HFF-Myc (cell line): Measurements from ENCODE around the gene LSAMP.

Source experiments
- DNase-seq: peaks from one replicate; pipeline ENCODE4 v3.0.0-alpha.2; 2011; ENCODE audit warnings: low read depth; ENCODE audit errors: extremely low read depth
- H3K4me3 ChIP-seq: replicated peaks from 2 replicates; pipeline ENCODE4 v1.5.1; 2011; ENCODE audit warnings: low read depth, mild to moderate bottlenecking, control low read depth, low read length
- TF ChIP-seq, protein P1 (sequence below): IDR thresholded peaks from 2 replicates; pipeline ENCODE4 v1.5.1; 2012; ENCODE audit warnings: mild to moderate bottlenecking, low read depth, low read length, control low read depth; ENCODE audit errors: missing control alignments

The LSAMP gene

DNA sequence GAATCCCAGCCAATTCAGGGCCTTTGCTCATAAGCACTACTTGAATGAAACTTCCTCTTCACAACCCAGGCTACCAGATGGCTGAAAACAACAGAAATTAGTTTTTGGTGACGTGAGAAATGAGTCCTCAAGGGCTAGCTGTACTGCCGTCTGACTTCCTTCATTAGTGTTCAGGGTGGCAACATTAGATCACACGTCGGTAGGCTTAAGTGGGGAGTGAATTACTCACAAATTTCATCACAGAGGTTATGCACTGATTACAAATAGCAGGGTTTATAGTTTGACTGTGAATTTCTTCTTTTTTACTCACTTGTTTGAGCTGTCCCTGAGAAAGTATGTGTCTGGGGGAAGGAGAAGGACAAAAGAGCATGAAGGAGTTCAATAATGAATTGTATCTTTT, 424.8 kb downstream of the LSAMP start:
- TF ChIP-seq, protein P1, sequence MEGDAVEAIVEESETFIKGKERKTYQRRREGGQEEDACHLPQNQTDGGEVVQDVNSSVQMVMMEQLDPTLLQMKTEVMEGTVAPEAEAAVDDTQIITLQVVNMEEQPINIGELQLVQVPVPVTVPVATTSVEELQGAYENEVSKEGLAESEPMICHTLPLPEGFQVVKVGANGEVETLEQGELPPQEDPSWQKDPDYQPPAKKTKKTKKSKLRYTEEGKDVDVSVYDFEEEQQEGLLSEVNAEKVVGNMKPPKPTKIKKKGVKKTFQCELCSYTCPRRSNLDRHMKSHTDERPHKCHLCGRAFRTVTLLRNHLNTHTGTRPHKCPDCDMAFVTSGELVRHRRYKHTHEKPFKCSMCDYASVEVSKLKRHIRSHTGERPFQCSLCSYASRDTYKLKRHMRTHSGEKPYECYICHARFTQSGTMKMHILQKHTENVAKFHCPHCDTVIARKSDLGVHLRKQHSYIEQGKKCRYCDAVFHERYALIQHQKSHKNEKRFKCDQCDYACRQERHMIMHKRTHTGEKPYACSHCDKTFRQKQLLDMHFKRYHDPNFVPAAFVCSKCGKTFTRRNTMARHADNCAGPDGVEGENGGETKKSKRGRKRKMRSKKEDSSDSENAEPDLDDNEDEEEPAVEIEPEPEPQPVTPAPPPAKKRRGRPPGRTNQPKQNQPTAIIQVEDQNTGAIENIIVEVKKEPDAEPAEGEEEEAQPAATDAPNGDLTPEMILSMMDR: no peak
- DNase-seq: no peak
- no peak overlapping the region for H3K4me3 ChIP-seq

DNA sequence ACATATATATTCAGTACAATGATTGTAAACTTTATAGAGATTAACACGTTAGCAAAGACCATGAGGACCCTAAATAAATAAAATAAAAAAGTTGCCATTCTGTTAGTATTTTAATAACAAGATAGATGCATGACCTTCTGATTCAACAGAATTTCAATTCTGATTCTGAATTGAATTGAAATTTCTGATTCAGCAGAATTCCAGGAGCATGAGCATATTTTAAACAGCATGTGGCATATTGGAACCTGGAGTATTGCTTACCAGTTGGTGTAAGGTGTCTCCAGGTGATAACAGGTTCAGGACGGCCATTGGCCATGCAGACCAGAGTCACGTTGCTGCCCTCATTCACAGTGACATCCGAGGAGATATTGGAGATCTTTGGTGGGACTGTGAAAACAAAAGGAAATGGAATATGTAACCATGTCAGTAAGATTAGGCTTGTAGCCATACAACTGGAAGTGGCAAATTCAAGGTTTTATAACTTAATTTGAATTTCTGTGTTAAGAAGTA, 426.0 kb downstream of the LSAMP start:
- no peak overlapping the region for H3K4me3 ChIP-seq
- TF ChIP-seq, protein P1: no peak
- DNase-seq: no peak

DNA sequence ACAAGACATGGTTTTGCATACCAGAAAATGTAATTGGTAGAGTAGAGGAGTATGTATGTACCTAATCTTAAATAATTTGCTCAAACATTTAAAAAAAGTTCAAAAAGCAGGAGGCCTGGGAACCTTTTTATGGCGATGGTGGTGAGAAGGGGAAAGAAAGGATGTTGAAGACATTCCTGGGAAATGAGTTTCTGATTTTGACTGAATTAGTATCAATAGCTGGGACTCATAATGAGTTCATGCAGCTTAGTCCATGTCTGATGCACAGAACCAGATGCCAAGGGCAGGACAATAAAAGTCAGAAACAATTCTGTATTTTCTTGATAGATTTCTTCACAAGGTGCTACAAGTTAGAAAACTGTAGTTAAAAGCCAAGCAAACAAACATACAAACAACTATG, 426.6 kb downstream of the LSAMP start:
- H3K4me3 ChIP-seq: no peak overlapping the region
- no peak for DNase-seq
- TF ChIP-seq, protein P1: no peak

DNA sequence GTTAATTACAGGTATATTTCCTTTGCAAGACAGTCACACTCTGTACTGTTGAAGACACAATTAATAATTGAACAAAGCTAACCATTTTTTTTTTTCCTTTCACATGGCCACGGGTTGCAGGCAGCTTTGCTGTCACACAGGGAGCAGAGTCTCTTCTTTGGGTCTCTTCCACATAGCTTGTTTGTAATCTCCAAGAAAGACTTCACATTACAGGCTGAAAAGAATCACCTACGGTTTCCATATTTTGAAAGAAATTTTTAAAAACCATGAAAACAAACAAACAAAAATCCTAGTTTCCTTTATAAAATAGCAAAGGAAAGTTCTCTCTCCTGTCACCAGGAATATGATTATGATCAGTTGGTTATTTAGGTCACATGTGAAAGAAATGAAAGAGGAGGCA, 429.4 kb downstream of the LSAMP start:
- H3K4me3 ChIP-seq: no peak overlapping the region
- TF ChIP-seq, protein P1: no peak
- DNase-seq: no peak

DNA sequence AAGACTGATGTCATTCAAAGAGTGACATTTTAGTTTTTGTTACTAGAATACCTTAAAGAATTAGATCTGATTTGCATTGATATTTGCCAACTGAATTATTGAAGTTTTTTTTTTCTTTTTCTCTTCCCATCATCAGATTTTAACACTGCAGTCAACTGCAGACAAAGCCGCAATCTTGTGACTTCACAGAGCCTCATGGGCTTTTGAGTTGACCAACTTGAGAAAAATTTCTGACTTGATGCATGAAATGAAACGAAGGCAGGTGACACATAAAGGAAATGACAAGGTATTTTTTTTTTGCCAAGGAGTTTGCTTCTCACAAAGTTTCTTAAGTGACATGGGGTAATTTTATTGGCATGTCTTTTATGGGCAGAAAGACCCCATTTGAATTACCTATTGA, 438.3 kb downstream of the LSAMP start:
- DNase-seq: no peak
- TF ChIP-seq, protein P1: no peak
- no peak overlapping the region for H3K4me3 ChIP-seq

DNA sequence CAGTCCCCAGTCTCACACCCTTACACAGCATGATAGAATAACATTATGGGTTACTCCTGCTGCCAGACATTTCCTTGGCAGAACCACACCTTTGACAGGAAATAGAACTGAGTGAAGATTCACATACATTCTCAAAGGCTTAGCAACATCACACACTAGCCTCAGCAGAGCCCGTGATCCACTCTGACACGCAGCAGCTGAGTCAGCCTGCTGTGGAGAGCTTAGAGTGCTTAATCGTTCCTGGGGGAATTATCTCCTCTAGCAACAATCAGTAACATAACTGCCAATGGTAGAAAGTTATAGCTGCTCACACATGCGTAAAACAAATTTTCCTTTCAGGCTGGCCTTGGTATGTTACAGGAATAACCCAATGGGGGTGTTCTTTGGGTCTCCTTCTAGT, 439.9 kb downstream of the LSAMP start:
- TF ChIP-seq, protein P1: no peak
- peak; percentile 63 for DNase-seq
- H3K4me3 ChIP-seq: no peak overlapping the region

DNA sequence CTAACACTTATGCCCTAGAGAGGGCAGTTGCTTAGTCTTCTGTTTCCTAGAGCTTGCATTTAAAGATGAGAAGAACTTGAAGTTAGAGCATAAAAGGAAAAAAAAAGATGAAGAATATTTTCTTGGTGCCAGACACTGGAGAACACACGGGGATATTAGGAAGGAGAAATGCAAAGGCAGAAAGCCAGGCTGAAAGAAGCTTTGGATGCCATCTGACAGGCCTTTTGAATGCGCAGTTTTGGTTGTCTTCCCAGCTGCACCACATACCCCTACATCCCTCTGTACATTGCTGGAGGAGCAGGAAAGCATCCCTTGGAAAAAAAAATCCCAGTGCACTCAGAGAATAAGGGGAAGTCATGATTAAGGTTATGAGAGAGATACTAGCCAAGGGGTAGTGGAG, 443.1 kb downstream of the LSAMP start:
- TF ChIP-seq, protein P1: no peak
- DNase-seq: no peak
- no peak overlapping the region for H3K4me3 ChIP-seq
